Inflammatory macrophage treated with lipopolysaccharide for 1 hour (primary cell): ENCODE measurements around the gene PRKAA2.

Source experiments
- DNase-seq, 2 donors: peaks; one replicate each; pipeline ENCODE4 v3.0.0-alpha.2; 2020 to 2022

The PRKAA2 gene

GRCh38 chr1:56726706-56727105 lies 81.6 kb downstream of the PRKAA2 start:
- no peak for DNase-seq

DNA sequence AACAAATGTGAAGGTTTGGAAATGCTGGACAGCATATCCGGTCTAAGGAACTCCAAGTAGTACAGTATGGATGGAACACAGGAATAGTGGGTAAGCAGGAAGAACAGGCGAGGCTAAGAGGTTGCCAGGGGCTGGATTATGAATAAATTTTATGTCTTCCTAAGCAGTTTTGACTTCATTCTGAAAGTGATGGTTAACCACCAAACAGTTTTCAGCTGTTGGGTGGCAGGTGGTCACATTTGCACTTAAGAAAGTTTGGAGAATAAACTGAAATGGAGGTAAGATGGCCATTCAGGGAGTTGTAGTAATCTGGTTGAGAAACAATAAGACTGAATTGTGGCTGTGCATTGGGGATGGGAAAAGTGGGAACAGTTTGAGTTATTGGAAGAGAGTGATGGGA lies 83.8 kb downstream of the PRKAA2 start:
- DNase-seq: no peak

GRCh38 chr1:56745231-56745630 lies 100.1 kb downstream of the PRKAA2 start:
- DNase-seq: no peak

DNA sequence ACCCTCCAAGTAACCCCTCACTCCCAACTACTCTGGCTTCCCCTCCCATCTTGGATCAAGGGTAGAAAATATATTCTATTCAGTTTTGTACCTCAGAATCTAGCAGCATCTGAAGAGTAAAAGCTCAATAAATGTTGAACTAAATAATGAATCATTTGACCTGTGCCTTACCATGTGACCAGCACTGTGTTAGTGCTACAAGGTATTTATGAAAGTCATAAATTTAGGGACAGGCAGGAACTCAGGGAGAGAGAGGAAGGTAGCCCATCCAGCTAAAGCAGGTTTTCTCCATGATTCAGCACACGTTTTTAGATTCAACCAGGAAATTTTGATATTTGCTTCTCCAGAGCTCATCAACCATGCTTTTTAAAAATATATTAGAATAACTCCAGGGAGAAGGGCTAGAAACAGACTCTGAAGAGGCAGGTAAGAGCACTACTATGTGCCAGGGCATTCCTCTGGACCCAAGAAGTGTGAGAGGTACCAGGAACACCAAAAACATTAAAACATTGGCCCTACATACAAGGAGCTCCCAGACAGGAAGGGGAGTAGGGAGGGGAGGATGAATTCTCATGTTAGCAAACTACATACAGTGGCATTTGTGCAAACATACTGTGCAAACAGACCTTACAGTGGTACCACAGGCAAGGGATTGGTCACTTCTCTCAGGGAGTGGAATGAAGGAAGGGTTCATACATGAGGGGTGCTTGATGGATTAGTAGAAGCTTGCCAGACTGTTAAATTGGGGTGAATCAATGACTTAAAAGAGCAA lies 109.8 kb downstream of the PRKAA2 start:
- no peak for DNase-seq

- no peak for DNase-seq
Observed at GRCh38 chr1:56755911-56756310, 110.8 kb downstream of the PRKAA2 start.

- DNase-seq: no peak
Observed at GRCh38 chr1:56758135-56758534, 113.0 kb downstream of the PRKAA2 start.

DNA sequence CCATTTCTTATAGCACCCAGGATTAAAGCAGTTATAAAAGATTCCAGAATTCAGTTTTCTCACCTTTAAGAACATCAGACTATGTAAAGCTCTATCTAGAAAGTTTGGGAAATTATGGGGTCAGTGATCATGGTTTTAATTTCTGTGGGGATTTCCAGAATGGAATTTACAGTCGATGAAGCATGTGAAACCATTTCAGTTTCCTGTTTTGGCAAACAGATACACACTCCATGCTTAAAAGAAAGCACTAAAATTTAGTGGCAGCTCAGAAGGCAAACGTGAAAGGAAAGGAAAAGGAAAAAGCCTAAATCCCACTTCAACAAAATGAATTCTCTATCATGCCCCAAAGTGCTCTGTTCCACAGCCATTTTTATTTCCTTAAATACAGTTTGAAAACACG lies 113.7 kb downstream of the PRKAA2 start:
- peak in 1 of 2 donors; percentile 7 for DNase-seq
